Measurements from ENCODE around the gene MAD2L2.

MAD2L2 gene

DNA sequence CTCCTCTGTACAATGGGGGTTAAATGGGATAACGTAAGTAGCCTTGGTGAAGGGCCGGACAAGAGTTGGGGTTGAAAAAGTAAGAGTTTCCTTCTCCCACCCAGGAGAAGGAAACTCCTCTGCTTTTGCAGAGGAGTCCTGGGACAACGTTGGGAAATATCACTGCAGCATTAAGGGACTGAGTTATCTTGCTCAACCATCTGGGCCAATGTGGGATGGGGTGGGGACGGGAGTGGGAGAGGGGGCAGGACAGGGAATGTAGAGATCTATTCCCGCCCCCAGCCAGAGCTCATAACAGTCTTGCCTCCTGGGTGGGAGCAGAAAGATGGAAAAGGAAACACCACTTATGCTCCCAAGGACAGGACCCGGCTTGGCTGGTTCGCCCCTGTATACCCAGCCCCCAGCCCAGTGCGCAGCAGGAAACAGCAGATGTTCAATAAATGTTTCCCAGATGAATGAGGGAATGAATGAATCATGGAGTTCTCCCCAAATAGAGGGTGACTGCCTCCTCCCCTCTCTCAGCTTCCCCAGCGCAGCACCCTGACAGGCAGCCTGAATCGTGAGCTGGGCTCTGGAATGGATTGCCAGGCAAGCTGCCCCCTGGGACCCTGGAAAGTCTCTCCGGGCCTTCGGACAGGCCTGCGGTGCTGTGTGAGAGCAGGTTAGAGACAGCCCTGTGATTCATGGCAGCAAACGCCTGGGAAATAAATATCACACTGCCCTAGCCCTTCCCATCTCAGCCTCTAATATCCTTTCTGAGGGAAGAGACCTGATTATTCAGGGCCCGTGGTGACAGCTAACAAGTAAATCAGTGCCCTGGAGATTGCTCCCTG lies 51.5 kb downstream of the MAD2L2 start:
- no peak for TF ChIP-seq CTCF (IDR thresholded peaks at IDR 0.05; ENCODE audit: low read depth, low read length)
- Histone ChIP-seq H3K27me3 (ENCODE audit: insufficient read depth, low read depth, severe bottlenecking) (no peaks in the 10 kb centered on the region), H3K36me3 (no peaks in the 10 kb centered on the region), H3K4me3 (ENCODE audit: low read depth, low read length) (no peak overlapping the region), H3K27ac (no peak overlapping the region), H3K9me3 (ENCODE audit: severe bottlenecking) (peaks cover 8% of the 10 kb centered on the region)
- no peak for DNase-seq

GRCh38 chr1:11628767-11629166 lies 52.2 kb downstream of the MAD2L2 start:
- Histone ChIP-seq H3K27ac (no peak overlapping the region), H3K4me3 (ENCODE audit: low read depth, low read length) (no peak overlapping the region), H3K27me3 (ENCODE audit: insufficient read depth, low read depth, severe bottlenecking) (no peaks in the 10 kb centered on the region), H3K36me3 (no peaks in the 10 kb centered on the region), H3K9me3 (ENCODE audit: severe bottlenecking) (peaks cover 8% of the 10 kb centered on the region)
- DNase-seq = no peak
- no peak for TF ChIP-seq CTCF (IDR thresholded peaks at IDR 0.05; ENCODE audit: low read depth, low read length)

DNA sequence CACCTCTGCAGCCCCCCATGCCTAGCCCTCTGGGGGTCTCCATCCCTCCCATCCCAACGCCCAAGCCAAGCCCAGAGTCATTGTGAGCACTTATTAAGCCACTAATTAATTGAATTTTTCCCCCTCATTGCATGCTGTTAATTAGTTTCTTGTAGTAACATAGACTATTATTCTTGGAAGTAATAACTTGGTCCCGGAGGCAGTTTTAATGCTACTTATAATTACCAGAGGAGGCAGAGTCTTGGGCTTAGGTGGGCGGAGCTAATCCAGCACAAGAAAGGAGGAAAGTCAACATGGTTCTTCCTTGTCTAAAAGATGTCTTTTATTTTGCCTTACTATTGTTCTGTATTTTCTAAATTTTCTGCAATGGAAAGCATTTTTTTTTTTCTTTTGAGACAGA lies 54.4 kb downstream of the MAD2L2 start:
- H3K4me3 ChIP-seq (ENCODE audit: low read depth, low read length) = no peak overlapping the region
- DNase-seq = no peak
- no peak for TF ChIP-seq CTCF (IDR thresholded peaks at IDR 0.05; ENCODE audit: low read depth, low read length)
- peaks cover 8% of the 10 kb centered on the region for H3K9me3 ChIP-seq (ENCODE audit: severe bottlenecking)
- H3K36me3 ChIP-seq = no peaks in the 10 kb centered on the region
- H3K27ac ChIP-seq = no peak overlapping the region
- H3K27me3 ChIP-seq (ENCODE audit: insufficient read depth, low read depth, severe bottlenecking) = no peaks in the 10 kb centered on the region

Data from WERI-Rb-1 (cell line).